GM21786 (cell line): Measurements from ENCODE around the gene APBA3.

ENCODE experiments used
- ATAC-seq: cut with Tn5 transposase; IDR thresholded peaks from one replicate; pipeline ENCODE4 v1.9.1; 2021; ENCODE audit not compliant: unreplicated experiment

APBA3 gene

GRCh38 chr19:3751236-3751635 is 10.3 kb downstream of the APBA3 start:
- ATAC-seq, result no peak

GRCh38 chr19:3750211-3750610 is 11.3 kb downstream of the APBA3 start:
- ATAC-seq, result no peak

- ATAC-seq, result no peak
Observed at GRCh38 chr19:3748965-3749364, 12.5 kb downstream of the APBA3 start.

- ATAC-seq, result no peak
Observed at GRCh38 chr19:3746371-3747056, 15.0 kb downstream of the APBA3 start.

DNA sequence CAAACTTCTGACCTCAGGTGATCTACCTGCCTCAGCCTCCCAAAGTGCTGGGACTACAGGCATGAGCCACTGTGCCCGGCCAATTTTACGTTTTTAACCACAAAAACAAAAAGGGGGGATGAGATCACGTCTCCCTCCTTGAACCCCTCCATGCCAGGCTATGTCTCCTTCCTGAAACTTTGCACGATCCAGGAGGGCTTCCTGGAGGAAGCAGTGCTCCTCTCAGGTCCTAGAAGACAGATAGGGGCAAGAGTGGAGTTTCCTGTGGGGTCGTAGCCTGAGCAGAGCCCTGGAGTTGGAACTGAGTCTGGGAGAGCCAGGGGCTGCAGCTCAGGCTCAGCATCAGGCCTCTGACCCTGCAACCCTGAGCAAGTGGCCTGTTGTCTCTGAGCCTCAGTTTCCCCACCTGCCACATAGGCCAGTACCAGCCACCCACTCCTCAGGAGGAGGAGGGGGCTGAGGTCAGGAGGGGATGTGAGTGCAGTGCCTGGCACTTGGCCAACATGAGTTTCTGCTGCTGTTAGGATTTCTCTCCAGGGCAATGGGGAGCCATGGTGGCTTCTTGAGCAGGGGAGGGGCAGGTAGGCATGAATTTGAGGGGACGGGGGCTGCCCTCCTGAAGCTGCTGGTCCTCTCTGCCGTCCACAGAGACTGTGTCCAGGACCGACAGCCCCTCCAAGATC is 16.0 kb downstream of the APBA3 start:
- no peak for ATAC-seq

DNA sequence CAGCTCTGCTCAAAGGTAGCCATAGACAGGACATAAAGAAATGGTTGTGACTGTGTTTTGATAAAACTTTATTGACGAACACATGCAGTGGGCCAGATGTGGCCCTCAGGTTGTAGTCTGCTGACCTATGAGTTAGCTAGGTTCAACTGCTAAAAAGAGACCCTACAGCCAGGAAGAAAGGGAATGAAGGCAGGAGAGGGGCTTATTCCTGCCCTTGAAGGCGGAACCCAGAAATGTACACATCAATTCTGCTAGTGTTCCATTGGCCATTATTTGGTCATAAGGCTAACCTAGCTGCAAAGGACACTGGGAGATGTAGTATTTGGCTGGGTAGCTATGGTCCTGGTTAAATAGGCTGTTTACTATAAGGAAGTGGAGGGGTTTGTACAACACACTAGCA is 18.0 kb downstream of the APBA3 start:
- no peak for ATAC-seq

GRCh38 chr19:3740431-3740830 is 21.1 kb downstream of the APBA3 start:
- ATAC-seq, result no peak

GRCh38 chr19:3738477-3739220 is 22.8 kb downstream of the APBA3 start:
- no peak for ATAC-seq

DNA sequence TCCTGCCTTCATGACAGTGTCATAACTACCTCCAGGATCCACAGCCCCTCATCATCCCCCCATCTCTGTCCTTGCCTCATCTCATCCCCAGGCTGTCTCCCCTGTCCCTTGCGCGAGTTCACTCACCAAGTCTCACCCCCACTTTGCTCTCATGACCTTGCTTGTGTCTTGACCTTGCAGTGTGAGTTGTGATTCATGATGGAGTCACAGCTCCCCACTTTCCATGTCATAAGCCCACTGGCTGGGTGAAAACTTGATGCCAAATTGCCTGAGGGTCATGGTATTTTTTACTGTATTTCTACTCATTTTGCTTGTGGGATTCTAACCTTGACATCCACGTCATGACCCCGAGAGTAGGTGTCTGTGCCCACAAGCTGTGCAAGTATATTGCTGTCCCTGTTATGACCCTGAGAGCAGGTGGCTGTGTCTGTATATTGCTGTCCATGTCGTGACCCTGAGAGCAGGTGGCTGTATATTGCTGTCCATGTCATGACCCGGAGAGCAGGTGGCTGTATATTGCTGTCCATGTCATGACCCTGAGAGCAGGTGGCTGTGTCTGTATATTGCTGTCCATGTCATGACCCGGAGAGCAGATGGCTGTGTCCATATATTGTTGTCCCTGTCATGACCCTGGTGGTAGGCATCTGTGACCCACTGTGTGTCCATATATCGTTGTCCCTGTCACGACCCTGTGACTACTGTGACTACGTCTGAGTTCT is 23.8 kb downstream of the APBA3 start:
- no peak for ATAC-seq

DNA sequence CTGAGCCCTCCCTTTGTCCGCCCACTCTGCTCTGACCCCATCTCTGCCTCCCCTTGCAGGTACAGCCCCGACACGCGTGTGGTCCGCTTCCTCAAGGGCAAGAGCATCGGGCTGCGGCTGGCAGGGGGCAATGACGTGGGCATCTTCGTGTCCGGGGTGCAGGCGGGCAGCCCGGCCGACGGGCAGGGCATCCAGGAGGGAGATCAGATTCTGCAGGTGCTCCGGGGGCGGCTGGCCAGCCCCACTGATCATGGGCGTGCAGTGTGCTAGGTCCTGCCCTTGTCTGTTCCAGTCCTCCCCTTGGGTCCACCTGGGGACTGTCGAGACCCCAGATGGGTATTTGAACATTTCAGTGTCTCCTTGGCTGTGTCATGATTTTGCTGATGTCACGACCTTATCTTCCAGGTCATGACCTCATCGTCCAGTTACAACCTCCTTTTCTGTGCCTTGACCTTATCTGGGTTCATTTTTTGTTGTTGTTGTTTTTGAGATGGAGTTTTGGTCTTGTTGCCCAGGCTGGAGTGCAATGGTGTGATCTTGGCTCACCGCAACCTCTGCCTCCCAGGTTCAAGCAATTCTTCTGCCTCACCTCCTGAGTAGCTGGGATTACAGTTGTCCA is 25.3 kb downstream of the APBA3 start:
- ATAC-seq, result no peak

- ATAC-seq, result no peak
Observed at GRCh38 chr19:3734310-3734600, 27.2 kb downstream of the APBA3 start.

DNA sequence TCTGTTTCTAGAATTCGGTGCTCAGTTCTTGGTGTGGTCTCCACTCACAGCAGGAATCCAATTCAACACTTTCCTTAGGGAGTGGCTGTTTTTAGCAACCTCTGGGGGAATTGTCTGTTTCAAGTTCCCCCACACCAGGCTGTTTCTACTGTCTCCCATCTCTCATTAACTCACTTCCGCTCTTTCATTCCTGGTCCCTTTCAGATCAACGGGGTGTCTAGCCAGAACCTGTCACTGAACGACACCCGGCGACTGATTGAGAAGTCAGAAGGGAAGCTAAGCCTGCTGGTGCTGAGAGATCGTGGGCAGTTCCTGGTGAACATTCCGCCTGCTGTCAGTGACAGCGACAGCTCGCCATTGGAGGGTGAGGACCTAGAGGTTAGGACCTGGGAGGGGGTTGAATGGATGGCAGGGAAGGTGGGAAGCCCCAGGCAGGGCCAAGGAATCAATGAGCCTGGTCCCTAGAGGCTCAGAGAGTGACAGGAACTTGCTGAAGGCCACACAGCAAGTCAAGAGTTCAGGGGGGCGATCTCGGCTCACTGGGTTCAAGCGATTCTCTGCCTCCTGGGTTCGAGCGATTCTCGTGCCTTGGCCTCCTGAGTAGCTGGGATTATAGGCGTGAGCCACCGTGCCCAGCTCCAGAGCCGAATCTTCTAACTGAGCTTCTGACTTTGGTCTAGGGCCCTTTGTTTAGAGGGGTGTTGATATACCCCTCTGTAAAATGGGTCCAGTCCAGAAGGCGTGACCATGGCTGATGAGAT is 27.8 kb downstream of the APBA3 start:
- ATAC-seq, result no peak

- no peak for ATAC-seq
Observed at GRCh38 chr19:3732108-3732507, 29.4 kb downstream of the APBA3 start.

DNA sequence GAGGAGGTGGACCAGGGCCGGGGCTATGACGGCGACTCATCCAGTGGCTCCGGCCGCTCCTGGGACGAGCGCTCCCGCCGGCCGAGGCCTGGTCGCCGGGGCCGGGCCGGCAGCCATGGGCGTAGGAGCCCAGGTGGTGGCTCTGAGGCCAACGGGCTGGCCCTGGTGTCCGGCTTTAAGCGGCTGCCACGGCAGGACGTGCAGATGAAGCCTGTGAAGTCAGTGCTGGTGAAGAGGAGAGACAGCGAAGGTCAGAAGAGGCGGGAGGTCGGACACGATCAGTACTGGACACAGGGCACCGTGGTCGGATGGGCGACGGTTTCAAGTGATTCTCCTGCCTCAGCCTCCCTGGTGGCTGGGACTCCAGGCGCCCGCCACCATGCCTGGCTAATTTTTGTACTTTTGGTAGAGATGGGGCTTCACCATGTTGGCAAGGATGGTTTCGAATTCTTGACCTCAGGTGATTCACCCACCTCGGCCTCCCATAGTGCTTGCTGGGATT is 31.0 kb downstream of the APBA3 start:
- no peak for ATAC-seq

- ATAC-seq, result no peak
Observed at GRCh38 chr19:3725640-3726310, 35.7 kb downstream of the APBA3 start.

GRCh38 chr19:3725121-3725520 is 36.4 kb downstream of the APBA3 start:
- ATAC-seq, result no peak

- no peak for ATAC-seq
Observed at GRCh38 chr19:3723883-3724282, 37.6 kb downstream of the APBA3 start.

DNA sequence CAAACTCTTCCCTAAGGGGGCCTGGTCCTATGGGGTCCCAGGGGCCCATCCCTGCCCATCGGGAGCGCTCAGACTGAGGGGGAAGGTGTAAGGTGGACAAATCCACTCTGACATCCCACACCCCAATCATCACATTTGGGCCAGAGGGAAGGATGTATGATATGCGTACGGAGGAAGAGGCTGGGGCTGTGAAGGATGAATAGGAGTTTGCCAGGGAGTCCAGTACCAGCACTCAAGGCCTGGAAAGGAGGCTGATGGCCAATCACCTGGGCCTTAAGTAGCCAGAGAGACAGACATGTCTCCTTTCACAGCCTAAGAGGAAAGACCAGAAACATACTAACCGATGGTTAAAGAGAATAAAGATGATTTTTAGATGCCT is 38.4 kb downstream of the APBA3 start:
- no peak for ATAC-seq

DNA sequence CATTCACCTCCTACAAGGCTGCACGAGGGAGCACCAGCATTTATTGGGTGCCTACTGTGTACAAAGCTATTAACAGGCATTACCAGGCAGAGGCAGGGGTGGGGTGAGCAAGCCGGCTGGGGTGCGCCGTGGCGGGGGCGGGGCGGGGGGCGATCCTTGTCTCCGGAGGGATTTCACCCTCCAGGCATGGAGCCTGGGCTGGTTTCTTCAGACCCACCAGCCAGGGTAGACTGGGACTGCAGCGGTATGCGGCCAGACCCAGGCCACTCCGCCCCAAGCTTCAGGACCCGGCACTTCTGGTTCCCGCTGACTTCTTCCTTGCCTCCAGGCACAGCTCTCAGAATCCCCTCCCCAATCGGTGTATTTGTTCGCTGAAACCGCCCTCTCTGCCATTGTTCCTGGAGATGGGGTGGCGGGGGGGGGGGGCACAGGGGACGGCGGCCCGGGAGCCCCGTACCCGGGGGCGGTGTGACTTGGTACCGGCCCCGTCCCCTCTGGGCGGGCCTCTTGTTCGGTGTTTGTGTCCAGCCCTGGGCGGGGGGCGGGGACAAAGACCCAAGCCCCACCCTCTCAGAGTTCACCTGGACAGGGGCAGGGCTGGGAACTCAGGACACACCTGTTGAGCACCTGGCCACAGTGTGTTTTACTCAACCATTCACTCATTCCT is 38.9 kb downstream of the APBA3 start:
- no peak for ATAC-seq
